IMR-90 (cell line): ENCODE results near the gene ARSD. TPM values are rescaled to one million over a fixed set of nuclear protein-coding genes. Genes with fewer than 3 reads are reported as not detected.
"Not testable (repeated sequence)": the region's sequence is repeated elsewhere in the genome, so short reads cannot be mapped to it uniquely, and the experiment has no call there.

Source experiments
- ATAC-seq: fragments of 200-7000 bp; cut with Tn5 transposase; 2 replicates; pipeline ENCODE4 v1.9.1; 2020; ENCODE audit warnings: low read depth, mild to moderate bottlenecking, moderate library complexity
- BruUV-seq: library from RNA; stranded (reverse); fragments of 400-500 nt; replicated peaks from 2 replicates; lab custom pipeline; 2021; lab: Mats Ljungman, UMichigan
- CTCF ChIA-PET: fragments of 300-600 bp; formaldehyde crosslinking; extraction: SDS; loops from one replicate; lab custom pipeline; 2021; ENCODE audit warnings: antibody characterized with exemption; lab: Yijun Ruan, JAX
- POLR2A ChIA-PET: fragments of 300-600 bp; sonication (Branson Sonifier 250); formaldehyde crosslinking; loops from one replicate; lab custom pipeline; 2022; ENCODE audit warnings: antibody characterized with exemption; ENCODE audit not compliant: unreplicated experiment; lab: Charles Lee
- DNase-seq: peaks from one replicate; pipeline ENCODE4 v3.0.0; 2013
- H2AFZ ChIP-seq: replicated peaks from 2 replicates; pipeline ENCODE3; 2013; ENCODE audit warnings: low read length, mild to moderate bottlenecking; ENCODE audit not compliant: poor library complexity
- H2AK5ac ChIP-seq: 2 replicates; pipeline ENCODE4 v1.6.1; 2013; ENCODE audit warnings: low read depth, low read length, inconsistent platforms
- H2AK9ac ChIP-seq: replicated peaks from 2 replicates; pipeline ENCODE3; 2013; ENCODE audit warnings: mild to moderate bottlenecking, low read depth, low read length, moderate library complexity; ENCODE audit not compliant: poor library complexity
- H2BK120ac ChIP-seq: 2 replicates; pipeline ENCODE4 v1.6.1; 2013; ENCODE audit warnings: low read depth, low read length, inconsistent platforms
- H2BK15ac ChIP-seq: 3 replicates; pipeline ENCODE4 v1.6.1; 2013; ENCODE audit warnings: low read depth, low read length, inconsistent platforms
- H2BK20ac ChIP-seq: 2 replicates; pipeline ENCODE4 v1.6.1; 2013; ENCODE audit warnings: low read depth, mild to moderate bottlenecking, inconsistent platforms, low read length, moderate library complexity
- H2BK5ac ChIP-seq: 2 replicates; pipeline ENCODE4 v1.6.1; 2013; ENCODE audit warnings: mild to moderate bottlenecking, low read depth, low read length, inconsistent platforms; ENCODE audit not compliant: poor library complexity, severe bottlenecking
- H3K14ac ChIP-seq: replicated peaks from 2 replicates; pipeline ENCODE4 v1.6.1; 2013; ENCODE audit warnings: low read depth, low read length, inconsistent platforms
- H3K18ac ChIP-seq: 2 replicates; pipeline ENCODE4 v1.6.1; 2013; ENCODE audit warnings: low read depth, low read length, control low read depth
- H3K23ac ChIP-seq: 2 replicates; pipeline ENCODE4 v1.6.1; 2013; ENCODE audit warnings: low read depth, low read length, inconsistent platforms
- H3K27ac ChIP-seq: 2 replicates; pipeline ENCODE4 v1.5.1; 2013; ENCODE audit warnings: mild to moderate bottlenecking, control low read depth, low read length; ENCODE audit not compliant: insufficient read depth
- H3K27me3 ChIP-seq: 2 replicates; pipeline ENCODE4 v1.6.1; 2013; ENCODE audit warnings: low read length; ENCODE audit not compliant: control insufficient read depth, insufficient read depth
- H3K36me3 ChIP-seq: 2 replicates; pipeline ENCODE4 v1.6.1; 2013; ENCODE audit warnings: low read length, mixed read lengths; ENCODE audit not compliant: control insufficient read depth, insufficient read depth
- H3K4ac ChIP-seq: 2 replicates; pipeline ENCODE4 v1.6.1; 2013; ENCODE audit warnings: low read depth, low read length, inconsistent platforms
- H3K4me1 ChIP-seq: 2 replicates; pipeline ENCODE4 v1.6.1; 2013; ENCODE audit warnings: low read length, mixed read lengths; ENCODE audit not compliant: control insufficient read depth, insufficient read depth
- H3K4me2 ChIP-seq: 2 replicates; pipeline ENCODE4 v1.6.1; 2013; ENCODE audit warnings: low read depth, mild to moderate bottlenecking, control low read depth, low read length, moderate library complexity
- H3K4me3 ChIP-seq: 2 replicates; pipeline ENCODE4 v1.5.1; 2013; ENCODE audit warnings: low read depth, mild to moderate bottlenecking, control low read depth, low read length, moderate library complexity; ENCODE audit not compliant: insufficient read depth
- H3K56ac ChIP-seq: 2 replicates; pipeline ENCODE4 v1.6.1; 2013; ENCODE audit warnings: low read length, inconsistent platforms; ENCODE audit not compliant: insufficient read depth; ENCODE audit errors: extremely low read depth
- H3K79me1 ChIP-seq, 2 experiments: 2 replicates each; pipeline ENCODE4 v1.6.1; 2013; ENCODE audit warnings: low read length in 2 of 2, inconsistent platforms in 1 of 2, low read depth in 1 of 2
- H3K9ac ChIP-seq: 2 replicates; pipeline ENCODE4 v1.6.1; 2013; ENCODE audit warnings: low read depth, low read length, control low read depth
- H3K9me1 ChIP-seq: 2 replicates; pipeline ENCODE4 v1.6.1; 2013; ENCODE audit warnings: low read length, inconsistent platforms; ENCODE audit not compliant: insufficient read depth
- H3K9me3 ChIP-seq: 2 replicates; pipeline ENCODE4 v1.6.1; 2013; ENCODE audit warnings: low read length; ENCODE audit not compliant: control insufficient read depth, insufficient read depth
- H4K20me1 ChIP-seq: 2 replicates; pipeline ENCODE4 v1.6.1; 2013; ENCODE audit warnings: low read length, inconsistent platforms; ENCODE audit not compliant: insufficient read depth
- H4K5ac ChIP-seq: 2 replicates; pipeline ENCODE4 v1.6.1; 2013; ENCODE audit warnings: mild to moderate bottlenecking, low read depth, low read length, control low read depth
- H4K8ac ChIP-seq, 2 experiments: 2 replicates each; pipeline ENCODE4 v1.6.1; 2013; ENCODE audit warnings: low read depth in 2 of 2, low read length in 2 of 2, control low read depth in 1 of 2, inconsistent platforms in 1 of 2
- H4K91ac ChIP-seq: 2 replicates; pipeline ENCODE4 v1.6.1; 2013; ENCODE audit warnings: low read depth, low read length, inconsistent platforms; ENCODE audit not compliant: insufficient read depth
- RAD21 ChIP-seq: IDR thresholded peaks from 2 replicates; pipeline ENCODE4 v1.6.1; 2012; ENCODE audit warnings: low read length, improper control_type of control experiment
- WGBS, 2 experiments: methylation state at CpG; one replicate each; pipeline versions ENCODE4 v1.1.5 to v1.1.7; 2013; ENCODE audit warnings: missing lambda C conversion rate in 2 of 2; ENCODE audit not compliant: insufficient read length in 1 of 2; ENCODE audit errors: extremely low coverage in 2 of 2; 5-methylcytosine and 5-hydroxymethylcytosine counted together
- dilution Hi-C: fragments of 300-500 bp; cut with HindIII; formaldehyde crosslinking; loops from one replicate; pipeline ENCODE4 v1.14.3; 2018; ENCODE audit warnings: low sequenced_read_pairs; ENCODE audit not compliant: unreplicated experiment
- in situ Hi-C: fragments of 300-500 bp; cut with MboI; formaldehyde crosslinking; loops from 3 replicates; pipeline ENCODE4 v1.14.3; 2019; ENCODE audit warnings: low sequenced_read_pairs, inconsistent platforms, mixed read lengths
- intact Hi-C: fragments of 100-400 bp; cut with micrococcal nuclease; formaldehyde crosslinking; loops from 2 replicates; pipeline ENCODE4 v1.10.0; 2022
- polyA plus RNA-seq, 3 experiments: library from polyadenylated mRNA; depleted of rRNA; stranded (reverse); fragments of >200 nt; gene quantifications; 2 replicates each; pipeline ENCODE4 v1.2.3, GENCODE V29; 2012; ENCODE audit warnings: low replicate concordance in 1 of 3
- total RNA-seq: library from RNA; depleted of rRNA; stranded (reverse); fragments of >200 nt; gene quantifications from 2 replicates; pipeline ENCODE4 v1.2.3, GENCODE V29; 2012
- TF ChIP-seq, protein P1 (sequence below): conservative IDR thresholded peaks from 2 replicates; pipeline ENCODE4 v1.5.1; 2012; ENCODE audit warnings: mild to moderate bottlenecking, low read depth, low read length, improper control_type of control experiment

Gene ARSD
- total and polyA plus RNA-seq, 2 of the 4 experiments (the other 2 are of a cell fraction) = 5.1 to 6.3 TPM

DNA sequence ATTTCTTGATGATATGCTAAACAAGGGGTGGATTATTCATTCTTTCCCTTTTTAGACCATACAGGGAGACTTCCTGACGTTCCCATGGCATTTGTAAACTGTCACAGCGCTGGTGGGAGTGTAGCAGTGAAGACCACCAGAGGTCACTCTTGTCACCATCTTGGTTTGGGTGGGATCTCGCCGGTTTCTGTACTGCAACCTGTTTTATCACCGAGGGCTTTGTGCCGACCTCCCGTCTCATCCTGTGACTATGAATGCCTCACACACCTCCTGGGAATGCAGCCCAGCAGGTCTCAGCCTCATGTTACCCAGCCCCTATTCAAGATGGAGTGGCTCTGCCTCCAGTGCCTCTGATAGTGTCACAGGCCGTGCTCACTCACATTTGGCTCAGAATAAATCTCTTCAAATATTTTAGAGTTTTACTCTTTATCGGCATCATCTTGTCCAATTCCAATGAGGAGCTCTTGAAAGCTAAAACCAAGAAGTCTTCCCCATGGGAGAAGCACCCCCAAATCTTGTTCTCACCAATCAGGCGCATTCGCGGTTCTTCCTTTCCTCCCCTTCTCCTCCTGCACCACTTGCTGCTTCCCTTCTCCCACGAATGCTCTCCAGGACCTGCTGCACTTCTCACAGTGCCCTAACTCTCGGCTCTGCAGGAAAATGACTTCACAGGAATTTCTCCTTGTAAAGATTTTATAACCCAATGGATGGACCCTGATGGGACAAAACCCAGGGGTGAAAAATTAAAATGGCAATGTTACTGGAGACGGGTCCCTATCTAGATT is 39.2 kb downstream of the ARSD start:
- H3K27me3 ChIP-seq, H3K9me1 ChIP-seq, H2AFZ ChIP-seq, POLR2A ChIA-PET, CTCF ChIA-PET, H3K27ac ChIP-seq, H2AK9ac ChIP-seq, dilution Hi-C loops, H2AK5ac ChIP-seq, H3K4ac ChIP-seq, H3K9me3 ChIP-seq, H4K20me1 ChIP-seq, H3K4me1 ChIP-seq, H3K14ac ChIP-seq, H3K18ac ChIP-seq, H3K9ac ChIP-seq, BruUV-seq, H2BK20ac ChIP-seq, H2BK120ac ChIP-seq, H4K91ac ChIP-seq, H3K79me1 ChIP-seq, H2BK15ac ChIP-seq, H3K56ac ChIP-seq, DNase-seq, H2BK5ac ChIP-seq, H3K36me3 ChIP-seq, H4K5ac ChIP-seq, H3K23ac ChIP-seq: not testable (repeated sequence)
- peak; percentile 59 for ATAC-seq
- in situ Hi-C loops (loop anchor here (25.0 kb wide), 1 partner anchor 747 kb away; no protein-coding TSS in a partner anchor), intact Hi-C loops (loop anchor here (5.0 kb wide), 1 partner anchor 113 kb away; no protein-coding TSS in a partner anchor)
- Histone ChIP-seq H3K4me3 (peak overlapping the region; percentile 49), H3K4me2 (peak overlapping the region; percentile 93), H4K8ac (0 out of 4 replicates have a peak overlapping the region, but pooled peaks of 1 of the 2 experiments have one; percentile 67)
- 0 out of 2 replicates have a peak, but pooled peaks have one; percentile 7 for TF ChIP-seq RAD21
- TF ChIP-seq, protein P1, sequence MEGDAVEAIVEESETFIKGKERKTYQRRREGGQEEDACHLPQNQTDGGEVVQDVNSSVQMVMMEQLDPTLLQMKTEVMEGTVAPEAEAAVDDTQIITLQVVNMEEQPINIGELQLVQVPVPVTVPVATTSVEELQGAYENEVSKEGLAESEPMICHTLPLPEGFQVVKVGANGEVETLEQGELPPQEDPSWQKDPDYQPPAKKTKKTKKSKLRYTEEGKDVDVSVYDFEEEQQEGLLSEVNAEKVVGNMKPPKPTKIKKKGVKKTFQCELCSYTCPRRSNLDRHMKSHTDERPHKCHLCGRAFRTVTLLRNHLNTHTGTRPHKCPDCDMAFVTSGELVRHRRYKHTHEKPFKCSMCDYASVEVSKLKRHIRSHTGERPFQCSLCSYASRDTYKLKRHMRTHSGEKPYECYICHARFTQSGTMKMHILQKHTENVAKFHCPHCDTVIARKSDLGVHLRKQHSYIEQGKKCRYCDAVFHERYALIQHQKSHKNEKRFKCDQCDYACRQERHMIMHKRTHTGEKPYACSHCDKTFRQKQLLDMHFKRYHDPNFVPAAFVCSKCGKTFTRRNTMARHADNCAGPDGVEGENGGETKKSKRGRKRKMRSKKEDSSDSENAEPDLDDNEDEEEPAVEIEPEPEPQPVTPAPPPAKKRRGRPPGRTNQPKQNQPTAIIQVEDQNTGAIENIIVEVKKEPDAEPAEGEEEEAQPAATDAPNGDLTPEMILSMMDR = 0 out of 2 replicates have a peak, but pooled peaks have one; percentile 21
- 55% methylated on average over 4 of the region's 15 CpGs; no CpG with 5 or more reads in 1 of the 2 experiments for WGBS, 2 experiments
